AML-193 (cell line): Measurements from ENCODE around the gene LPCAT1.
"Not testable (repeated sequence)": the region's sequence is repeated elsewhere in the genome, so short reads cannot be mapped to it uniquely, and the experiment has no call there.

Experiments used
- DNase-seq, 2 experiments: peaks; one replicate each; lab custom pipeline; 2025; lab: John Stamatoyannopoulos, UW

LPCAT1 gene

DNA sequence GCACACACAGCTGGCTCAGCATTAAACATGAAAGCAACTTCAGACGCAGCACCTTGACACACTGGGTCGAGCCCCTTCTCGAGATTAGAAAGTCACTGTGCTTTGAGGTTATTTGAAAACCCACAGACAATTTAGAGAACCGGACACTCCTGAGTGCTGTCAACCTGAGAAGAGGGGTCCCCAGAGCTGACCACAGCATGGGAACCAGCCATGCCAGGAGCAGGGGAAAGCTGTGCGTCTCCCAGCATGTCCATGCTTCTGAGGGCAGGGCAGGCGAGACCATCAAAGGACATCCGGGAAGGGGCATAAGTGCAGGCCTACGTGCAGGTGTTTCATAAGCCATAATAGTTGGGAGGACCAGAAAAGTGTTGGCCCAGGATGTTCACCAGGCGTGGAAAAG, 99.0 kb downstream of the LPCAT1 start:
- no peak for DNase-seq

DNA sequence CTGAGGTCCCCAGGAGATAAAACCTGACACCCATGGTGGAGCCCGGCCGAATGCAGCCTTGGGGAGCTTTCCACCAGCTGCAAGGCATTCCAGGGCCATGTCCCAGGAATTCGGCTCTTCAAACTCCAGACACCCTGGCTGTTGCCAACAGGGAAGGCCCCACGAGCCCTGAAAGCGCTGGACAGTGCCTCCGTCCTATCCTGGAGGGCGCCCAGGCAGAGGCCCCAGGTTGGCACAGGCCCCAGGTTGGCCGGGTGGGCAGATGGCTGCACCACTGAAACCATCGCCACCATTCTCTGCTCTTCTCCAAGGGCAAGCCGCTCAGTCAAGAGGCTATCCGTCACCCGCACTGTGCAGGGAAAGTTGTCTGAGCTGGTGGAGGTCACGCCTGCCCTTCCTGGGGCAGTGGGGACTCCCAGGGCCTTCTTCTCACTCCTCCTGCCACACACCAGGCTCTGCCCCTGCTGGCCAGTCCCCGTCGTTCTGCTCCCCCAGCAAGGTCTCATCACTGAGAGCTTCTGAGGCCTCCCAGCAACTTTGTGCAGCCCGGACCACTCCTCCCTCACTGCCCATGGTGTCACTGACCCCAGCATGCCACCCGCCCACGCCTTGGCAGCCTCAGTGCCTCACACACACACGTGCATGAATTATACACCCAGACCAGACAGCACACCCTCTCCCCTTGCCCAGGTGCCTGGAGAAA, 99.7 kb downstream of the LPCAT1 start:
- no peak for DNase-seq

DNA sequence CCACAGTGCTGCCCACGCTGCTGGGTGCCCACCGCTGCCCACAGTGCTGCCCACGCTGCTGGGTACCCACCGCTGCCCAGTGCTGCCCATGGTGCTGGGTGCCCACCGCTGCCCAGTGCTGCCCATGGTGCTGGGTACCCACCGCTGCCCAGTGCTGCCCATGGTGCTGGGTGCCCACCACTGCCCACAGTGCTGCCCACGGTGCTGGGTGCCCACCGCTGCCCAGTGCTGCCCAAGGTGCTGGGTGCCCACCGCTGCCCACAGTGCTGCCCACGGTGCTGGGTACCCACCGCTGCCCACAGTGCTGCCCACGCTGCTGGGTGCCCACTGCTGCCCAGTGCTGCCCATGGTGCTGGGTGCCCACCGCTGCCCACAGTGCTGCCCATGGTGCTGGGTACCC, 101.2 kb downstream of the LPCAT1 start:
- DNase-seq = not testable (repeated sequence)

DNA sequence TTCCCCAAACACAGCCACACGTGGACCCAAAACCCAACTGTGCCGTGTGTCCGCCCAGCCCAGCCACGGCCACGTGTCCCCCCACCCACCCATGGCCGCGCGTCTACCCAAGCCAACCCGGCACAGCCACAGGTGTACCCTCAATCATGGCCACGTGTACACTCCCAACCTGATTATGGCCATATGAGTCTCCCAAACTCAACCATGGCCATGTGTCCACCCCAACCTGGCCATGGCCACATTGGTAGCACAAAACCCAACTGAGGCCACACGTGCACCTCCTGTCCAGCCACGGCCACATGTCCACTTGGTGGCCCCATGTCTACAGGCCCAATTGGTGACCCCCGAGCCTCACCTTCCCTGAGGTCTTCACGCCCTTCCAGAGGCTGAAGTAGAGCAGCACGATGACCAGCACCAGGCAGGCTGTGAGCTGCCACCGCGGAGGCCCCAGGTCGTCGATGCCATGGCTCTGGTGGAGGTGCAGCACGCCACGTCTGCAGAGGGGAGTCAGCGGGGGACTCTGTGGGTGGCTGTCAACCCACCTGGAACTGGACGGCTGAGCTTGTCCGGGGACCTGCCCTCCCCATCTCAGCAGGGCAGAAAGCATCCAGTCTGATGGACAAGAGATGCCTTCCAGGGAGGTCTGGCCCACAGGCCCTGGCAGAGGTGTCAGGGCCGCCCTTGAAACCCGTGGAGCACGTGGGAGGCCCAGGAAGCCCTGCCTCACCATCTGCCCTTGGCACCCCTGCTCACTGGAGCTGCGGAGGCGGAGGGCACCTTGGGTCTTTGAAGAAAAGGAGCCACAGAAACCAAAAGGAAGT, 102.0 kb downstream of the LPCAT1 start:
- DNase-seq = no peak

DNA sequence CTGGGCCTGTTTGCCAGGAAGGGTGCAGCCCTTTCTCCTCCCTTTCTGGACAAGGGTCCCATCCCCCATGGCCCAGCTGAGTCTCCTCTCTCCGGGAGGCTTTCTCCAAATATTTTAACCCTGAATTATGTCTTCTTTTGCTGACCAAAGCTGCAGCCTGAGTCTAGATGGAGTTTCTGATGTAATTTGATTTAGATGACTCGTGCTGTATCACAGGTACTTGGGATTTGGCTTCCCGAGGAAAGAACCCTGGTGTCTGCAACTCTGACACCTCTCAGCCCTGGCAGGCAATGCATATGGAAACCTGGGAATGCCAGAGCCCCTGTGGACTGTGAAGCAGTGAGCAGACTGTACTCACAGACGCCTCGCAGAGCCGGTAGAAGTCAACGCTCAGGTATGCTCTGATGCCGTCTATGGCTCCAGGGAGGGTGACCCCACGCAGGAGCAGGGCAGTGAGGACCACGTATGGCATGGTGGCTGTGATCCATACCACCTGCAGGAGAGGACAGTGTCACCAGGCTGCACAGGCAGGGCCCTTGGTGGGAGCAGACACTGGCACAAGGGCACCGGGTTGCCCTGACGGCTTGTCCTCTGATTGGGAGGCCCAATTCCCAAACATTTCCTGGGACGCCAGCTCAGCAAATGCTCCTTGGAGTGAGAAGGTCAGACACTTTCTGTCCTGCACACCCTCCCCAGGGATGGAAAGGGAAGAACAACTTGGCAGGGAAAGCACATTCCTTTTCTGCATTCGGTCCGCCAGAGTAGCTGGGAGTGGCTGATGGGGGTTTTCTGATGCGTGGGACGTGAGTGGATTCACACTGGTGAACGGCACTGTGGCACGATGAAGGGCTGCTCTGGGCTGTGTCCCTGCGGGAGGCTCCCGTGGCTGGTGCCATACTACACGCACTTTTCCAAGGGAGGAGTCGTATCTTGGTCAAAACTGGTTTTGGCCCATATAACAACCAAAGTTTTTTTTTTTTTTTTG, 103.3 kb downstream of the LPCAT1 start:
- DNase-seq = no peak

DNA sequence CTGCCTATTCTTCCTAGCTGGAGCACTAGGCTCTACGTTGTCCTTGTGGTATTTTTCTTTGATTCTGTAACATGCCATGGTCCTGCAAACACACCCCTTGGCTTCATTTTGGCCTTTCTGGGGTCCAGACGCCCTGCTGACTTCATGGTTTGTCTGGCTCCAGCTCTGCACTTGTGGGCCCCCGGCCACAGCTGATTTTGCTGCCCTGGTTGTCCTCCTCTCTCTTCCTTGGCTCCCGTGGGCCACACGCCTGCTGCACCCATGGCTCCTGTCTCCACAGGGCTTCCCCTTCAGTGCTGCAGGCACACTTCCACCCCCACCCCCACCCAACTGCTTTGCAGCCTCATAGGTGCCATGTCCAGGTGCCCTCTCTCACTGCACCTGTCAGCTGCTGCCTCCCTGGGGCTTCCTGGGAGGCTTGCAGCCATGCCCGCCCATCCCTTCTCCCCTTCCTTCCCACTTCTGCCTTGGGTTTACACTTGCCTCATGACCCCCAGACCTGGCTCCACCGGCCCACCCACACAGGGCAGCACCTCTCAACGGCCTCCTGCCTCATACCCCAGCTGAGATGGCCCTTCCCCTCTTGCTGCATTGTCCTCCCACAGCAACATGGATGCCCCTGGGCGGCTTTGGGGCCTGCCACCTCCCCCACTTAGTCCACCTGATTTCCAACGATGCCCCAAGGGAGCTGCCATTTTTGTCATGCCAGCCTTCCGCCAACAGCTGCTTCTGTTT, 104.1 kb downstream of the LPCAT1 start:
- DNase-seq = no peak

DNA sequence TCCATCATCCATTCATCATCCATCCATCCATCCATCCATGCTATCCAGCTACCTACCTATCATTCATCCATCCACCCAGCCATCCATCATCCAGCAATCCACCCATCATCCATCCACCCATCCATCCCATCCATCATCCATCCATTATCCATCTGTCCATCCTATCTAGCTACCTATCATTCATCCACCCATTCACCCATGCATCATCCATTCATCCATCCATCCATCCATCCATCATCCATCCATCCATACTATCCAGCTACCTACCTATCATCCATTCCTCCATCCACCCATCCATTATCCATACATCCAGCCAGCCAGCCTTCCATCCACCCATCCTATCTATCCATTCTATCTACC, 104.9 kb downstream of the LPCAT1 start:
- DNase-seq = no peak

DNA sequence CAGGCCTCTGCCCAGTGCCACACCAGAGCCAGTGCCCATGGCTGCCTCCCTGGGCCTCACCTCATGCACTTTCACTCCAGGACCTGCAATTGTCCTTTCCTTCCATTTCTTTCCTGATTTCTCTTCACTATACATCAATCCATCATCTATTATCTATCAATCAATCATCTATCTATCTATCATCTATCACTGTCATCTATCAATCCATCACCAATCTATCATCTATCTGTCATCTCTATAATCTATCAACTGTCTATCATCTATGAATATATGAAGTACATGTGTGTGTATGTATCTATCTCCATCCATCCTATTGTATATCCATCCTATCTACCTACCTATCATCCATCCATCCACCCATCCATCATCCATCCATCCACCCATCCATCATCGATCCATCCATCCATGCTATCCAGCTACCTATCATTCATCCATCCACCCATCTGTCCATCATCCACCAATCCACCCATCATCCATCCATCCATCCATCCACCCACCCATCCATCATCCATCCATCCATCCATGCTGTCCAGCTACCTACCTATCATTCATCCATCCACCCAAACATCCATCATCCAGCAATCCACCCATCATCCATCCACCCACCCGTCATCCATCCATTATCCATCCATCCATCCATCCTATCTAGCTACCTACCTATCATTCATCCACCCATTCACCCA, 105.4 kb downstream of the LPCAT1 start:
- DNase-seq = no peak

DNA sequence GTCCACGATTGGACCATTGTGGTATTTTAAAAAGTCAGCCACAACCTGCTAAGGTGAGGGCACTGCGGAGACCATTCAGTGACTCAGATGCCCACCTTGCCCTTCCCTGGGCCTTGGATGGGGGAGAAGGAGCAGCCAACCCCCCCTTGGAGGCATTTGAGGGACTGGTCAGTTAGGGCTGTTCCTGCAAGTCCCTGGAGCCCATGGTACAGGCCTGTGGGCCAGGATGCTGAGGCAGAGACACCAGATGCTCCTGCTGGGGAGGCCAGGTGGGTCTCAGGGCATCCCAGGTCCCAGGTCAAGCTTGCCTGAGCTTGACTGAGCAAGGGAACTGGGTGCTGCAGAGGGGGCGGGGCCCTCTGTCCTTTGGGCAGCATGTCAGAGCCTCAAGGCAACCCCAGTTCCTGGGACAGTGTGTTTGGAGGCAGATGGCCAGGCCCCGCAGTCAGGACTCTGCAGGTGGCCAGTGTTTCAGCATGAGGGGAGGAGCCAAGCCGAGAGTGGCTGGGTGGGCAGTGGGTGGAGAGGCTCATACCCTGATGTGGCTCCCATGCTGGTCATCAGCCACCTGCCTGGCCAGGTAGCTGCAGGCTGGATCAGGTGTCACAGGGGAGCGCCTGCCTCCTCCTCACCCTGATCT, 106.1 kb downstream of the LPCAT1 start:
- DNase-seq = no peak

DNA sequence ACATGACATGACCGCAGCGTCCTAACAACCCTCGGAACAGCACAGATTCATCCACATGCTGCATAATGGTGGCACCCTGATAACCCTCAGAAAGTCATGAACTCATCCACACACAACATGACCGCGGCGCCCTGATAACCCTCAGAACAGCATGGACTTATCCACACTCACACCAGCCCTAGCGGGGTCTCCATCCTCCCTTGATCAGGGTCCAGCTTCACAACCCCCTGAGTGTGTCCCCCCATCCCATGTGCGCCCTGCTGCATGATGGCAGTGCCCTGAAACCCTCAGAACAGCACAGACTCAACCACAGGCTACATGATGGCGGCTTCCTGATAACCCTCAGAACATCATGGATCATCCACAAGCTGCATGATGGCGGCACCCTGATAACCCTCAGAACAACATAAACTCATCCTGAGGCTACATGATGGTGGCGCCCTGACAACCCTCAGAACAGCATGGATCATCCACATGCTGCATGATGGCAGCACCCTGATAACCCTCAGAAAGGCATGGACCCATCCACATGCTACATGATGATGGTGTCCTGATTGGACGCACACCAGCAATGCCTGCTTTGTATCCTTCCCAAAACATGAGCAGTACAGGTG, 106.8 kb downstream of the LPCAT1 start:
- DNase-seq = no peak

DNA sequence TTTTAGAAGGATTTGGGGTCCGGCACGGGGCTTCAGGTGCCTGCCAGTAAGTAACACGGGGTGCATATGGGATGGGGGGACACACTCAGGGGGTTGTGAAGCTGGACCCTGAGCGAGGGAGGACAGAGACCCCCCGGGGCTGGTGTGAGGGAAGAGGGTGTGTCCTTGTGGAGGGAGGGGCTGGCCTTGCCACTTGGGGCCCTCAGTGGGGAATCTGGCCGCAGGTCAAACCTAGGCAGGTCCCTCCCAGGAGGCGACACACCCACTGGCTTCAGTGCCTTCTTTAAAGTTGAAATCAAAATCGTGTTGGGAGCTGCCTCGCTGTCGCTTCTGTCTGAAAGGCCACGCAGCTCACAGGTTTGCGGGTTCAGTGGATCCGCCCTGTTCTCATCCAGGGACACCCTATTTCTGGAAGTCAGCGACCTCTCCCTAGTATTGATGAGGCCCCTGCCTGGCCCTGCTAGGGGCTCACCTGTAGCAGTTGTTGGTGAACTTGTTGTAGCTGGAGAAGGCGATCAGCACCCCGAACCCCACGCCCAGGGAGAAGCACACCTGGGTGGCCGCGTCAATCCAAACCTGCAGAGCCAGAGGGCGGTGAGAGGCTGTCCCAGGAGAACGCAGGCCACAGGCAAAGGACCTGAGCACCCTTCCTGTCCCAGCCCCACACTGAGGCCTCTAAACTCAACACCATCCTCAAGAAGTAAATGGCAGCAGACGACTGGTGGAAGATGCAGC, 108.0 kb downstream of the LPCAT1 start:
- no peak for DNase-seq

DNA sequence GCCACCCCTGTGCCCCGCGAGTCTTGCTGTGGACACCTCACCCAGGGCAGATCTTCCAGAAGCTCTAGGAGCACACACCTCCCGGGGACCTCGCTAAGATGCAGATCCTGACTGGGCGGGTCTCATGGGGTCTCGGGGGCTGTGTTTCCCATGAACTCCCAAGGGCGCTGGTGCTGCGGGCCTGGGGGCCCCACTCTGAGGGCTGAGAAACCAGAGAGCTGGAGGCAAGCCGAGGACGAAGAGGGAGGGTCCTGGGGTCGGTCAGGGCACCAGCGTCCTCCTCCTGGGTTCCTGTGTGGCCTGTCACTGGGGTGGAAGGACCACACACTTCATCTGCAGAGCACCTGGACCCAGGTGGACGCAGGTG, 108.7 kb downstream of the LPCAT1 start:
- DNase-seq = no peak

DNA sequence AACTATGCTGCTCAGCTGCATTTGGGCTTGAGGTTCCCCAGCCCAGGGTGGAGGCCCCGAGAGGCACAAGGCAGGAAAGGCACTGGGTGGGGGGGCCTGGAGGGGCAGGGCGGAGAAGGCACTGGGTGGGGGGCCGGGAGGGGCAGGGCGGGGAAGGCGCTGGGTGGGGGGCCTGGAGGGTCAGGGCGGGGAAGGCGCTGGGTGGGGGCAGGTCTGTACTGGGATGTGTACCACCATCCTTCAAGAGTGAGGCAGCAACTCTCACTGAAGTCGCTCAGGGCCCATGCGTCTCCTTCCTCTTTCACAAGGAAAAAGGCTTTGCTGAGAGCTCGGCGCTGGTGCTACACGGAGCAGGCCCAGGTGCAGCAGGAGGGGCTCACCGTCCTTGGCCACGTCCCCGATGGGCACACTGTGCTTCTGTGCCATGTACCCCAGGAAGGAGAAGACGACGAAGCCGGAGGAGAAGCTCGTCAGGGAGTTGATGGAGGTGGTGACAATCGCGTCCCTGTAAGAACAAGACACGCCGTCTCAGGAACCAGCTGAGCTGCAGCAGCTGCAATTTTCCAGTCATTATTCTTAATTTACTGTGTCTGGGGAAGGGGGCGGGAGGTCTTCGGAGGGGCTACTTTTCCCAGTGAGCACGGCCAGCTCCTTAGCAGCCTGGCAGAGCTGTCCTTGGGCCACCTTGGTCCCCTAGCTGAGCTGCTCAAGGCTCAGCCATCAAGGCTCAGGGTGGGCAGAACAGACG, 109.3 kb downstream of the LPCAT1 start:
- DNase-seq = no peak

DNA sequence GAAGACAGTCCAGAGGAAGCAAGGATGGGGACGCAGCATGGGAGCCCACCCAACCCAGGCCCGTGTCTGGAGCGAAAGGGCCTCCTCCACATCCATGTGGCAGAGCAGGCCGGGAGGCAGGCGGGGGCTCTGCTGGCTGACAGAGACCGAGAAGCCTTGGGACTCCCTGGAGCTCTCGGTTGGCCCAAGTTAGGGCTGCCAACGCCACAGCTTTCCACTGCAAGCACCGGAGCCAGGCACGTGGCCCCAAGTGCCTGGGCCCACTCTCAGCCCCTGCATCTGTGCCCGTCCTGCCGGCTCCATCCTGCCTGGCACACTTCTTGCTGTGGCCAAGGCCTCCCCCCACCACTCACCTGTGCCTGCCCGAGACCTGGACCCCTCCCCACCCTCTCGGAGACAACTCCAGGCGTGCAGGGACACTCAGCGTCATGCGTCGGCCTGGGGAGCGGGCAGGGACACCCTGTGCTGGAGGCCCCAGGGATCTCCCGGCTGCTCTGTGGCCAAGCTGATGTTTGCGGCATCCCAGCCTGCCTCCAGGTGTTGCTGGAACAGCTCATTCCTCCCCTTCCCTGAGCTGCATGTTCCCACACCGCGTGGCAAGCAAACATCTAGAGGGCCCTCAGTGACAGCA, 110.0 kb downstream of the LPCAT1 start:
- no peak for DNase-seq

DNA sequence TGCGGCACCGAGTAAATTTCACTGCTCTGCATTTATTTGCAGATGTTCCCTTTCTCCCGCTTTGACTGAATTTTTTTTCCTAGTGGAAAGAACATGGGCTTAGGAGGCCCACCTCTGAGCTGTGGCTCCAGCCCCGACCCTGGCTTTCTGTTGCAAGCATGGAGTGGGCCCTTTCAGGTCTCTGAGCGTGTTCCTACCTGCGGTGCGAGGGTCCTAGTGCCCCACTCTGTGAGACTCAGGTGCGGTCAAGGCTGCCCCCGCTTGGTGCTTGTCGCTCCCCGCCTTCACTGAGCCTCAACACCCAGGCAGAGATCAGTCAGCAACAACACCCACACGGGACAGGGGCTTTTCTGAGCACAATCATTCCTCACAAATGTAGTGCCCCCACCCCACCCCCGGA, 110.5 kb downstream of the LPCAT1 start:
- DNase-seq = no peak

DNA sequence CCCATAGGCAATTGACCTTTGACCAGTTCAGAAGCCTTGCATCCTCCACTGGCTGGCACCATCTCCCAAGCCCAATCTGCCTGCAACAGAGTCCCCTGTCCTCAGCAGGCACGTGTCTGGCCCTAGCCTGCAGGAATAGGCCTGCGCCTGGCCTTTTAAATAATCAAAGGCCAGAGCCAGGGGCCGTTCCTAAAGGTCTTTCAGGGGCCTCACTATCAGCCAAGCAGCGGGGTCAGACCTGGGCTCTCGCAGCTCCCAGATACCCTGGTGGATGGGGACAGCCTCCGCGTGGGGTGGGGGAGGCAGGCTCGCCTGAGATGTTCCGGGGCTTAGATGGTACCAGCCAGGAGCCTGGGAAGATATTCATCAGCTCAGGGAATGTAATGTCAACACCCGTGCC, 111.1 kb downstream of the LPCAT1 start:
- no peak for DNase-seq

DNA sequence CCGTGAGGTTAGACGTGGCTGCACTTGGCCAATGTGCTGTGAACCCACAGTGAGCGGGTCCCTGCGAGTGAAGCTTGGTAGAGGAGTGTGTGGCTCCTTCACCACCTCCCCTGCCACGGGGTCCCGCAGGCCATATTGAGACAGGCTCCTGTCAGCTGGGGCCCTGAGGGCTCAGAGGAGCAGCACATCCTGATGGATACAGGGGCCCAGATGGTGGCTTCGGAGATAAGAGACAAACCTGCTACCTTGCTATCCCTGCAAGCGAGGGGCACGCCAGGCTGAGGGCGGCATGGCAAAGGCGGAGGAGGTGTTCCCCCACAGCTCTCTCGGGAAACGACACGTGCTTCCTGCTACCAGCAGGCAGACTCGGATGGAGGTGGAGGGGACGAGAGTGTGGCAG, 111.6 kb downstream of the LPCAT1 start:
- no peak for DNase-seq
